ENCODE measurements around the gene DRC7.

Gene DRC7

DNA sequence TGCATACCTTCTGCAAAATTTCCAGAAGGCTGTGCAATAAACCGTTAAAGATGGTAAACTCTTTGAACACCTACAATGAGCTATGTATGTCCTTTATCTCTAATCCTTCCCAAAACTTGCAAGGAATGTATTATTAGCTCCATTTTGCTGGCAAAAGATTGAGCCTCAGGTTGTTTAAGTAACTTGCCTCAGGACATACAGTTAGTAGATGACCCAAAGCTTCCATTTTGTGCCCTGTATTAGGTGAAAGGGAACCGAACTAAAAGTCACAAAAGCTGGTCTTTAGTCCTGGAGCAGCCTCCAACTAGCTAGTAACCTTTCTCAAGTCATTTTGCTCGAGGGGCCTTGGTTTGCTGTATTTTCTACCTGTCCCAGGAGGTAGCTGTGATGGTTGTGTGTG is 22.2 kb upstream of the DRC7 start:
- H3K27me3 ChIP-seq (replicated peaks; ENCODE audit: control insufficient read depth, insufficient read depth, low read length) = peaks cover 6% of the 10 kb centered on the region; the same call in 1 of the 2 replicates
- no peaks in the 10 kb centered on the region for H3K36me3 ChIP-seq (ENCODE audit: control insufficient read depth, insufficient read depth, low read length)
- H3K4me3 ChIP-seq (replicated peaks; ENCODE audit: low read depth, low read length) = no peak overlapping the region
- DNase-seq (ENCODE audit: extremely low read depth, insufficient read length) = no peak
- TF ChIP-seq, protein P1, sequence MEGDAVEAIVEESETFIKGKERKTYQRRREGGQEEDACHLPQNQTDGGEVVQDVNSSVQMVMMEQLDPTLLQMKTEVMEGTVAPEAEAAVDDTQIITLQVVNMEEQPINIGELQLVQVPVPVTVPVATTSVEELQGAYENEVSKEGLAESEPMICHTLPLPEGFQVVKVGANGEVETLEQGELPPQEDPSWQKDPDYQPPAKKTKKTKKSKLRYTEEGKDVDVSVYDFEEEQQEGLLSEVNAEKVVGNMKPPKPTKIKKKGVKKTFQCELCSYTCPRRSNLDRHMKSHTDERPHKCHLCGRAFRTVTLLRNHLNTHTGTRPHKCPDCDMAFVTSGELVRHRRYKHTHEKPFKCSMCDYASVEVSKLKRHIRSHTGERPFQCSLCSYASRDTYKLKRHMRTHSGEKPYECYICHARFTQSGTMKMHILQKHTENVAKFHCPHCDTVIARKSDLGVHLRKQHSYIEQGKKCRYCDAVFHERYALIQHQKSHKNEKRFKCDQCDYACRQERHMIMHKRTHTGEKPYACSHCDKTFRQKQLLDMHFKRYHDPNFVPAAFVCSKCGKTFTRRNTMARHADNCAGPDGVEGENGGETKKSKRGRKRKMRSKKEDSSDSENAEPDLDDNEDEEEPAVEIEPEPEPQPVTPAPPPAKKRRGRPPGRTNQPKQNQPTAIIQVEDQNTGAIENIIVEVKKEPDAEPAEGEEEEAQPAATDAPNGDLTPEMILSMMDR (IDR thresholded peaks at IDR 0.05; ENCODE audit: insufficient read depth, low read length, poor library complexity, severe bottlenecking) = no peak

DNA sequence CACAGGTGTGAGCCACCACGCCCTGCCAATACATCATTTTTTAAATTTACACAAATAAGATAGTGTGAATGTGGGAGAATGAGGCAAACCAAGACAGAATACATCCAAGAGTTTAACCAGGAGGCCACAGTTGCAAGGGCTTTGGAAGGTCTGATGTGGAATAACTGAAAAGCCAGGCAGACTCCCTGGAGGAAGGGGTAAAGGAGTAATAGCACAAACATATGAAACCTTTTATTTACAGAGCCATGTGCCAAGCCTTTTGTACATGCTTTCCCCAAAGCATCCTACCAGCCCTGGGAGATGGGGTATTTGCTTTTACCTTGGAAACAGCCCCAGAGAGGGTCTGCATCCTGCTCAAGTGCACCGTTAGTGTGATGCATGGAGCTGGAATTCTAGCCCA is 21.8 kb upstream of the DRC7 start:
- Histone ChIP-seq H3K4me3 (replicated peaks; ENCODE audit: low read depth, low read length) (no peak overlapping the region), H3K27me3 (replicated peaks; ENCODE audit: control insufficient read depth, insufficient read depth, low read length) (peaks cover 6% of the 10 kb centered on the region; the same call in 1 of the 2 replicates), H3K36me3 (ENCODE audit: control insufficient read depth, insufficient read depth, low read length) (no peaks in the 10 kb centered on the region)
- DNase-seq (ENCODE audit: extremely low read depth, insufficient read length) = no peak
- TF ChIP-seq, protein P1 (IDR thresholded peaks at IDR 0.05; ENCODE audit: insufficient read depth, low read length, poor library complexity, severe bottlenecking) = no peak

DNA sequence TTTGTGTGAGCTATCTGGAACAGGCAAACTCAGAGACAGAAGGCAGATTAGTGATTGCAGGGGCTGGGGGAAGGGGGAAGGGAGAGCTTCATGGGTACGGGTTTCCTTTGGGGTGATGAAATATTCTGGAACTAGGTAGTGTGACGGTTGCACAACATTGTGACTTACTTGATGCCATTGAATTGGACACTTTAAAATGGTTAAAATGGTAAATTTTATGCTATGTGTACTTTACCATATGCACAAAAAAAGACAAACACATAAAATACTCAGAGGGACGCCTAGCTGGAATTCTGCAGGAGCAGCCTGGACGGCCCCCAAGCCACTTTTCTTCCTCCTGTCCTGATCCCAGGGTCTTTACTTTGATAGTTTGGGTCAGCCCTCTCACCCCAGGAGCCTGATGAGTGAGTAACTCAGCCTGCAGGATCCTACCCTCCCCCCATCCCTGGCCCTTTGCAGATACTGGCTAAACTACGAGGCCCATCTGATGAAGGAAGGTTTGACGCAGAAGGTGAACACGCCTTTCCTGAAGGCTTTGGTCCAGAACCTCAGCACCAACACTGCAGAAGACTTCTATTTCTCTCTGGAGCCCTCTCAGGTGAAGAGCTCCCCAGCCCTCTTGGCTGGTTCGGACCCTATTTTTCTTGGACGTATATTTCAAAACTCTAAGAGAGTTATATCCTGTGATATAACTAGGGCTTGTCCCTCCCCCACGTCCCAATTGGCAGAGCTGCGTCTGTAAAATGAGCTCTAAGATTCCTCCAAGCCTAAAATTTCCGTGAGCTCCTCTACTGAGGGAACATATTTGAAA is 18.7 kb upstream of the DRC7 start:
- Histone ChIP-seq H3K4me3 (replicated peaks; ENCODE audit: low read depth, low read length) (no peak overlapping the region), H3K27me3 (replicated peaks; ENCODE audit: control insufficient read depth, insufficient read depth, low read length) (peaks cover 4% of the 10 kb centered on the region), H3K36me3 (ENCODE audit: control insufficient read depth, insufficient read depth, low read length) (no peaks in the 10 kb centered on the region)
- TF ChIP-seq, protein P1 (IDR thresholded peaks at IDR 0.05; ENCODE audit: insufficient read depth, low read length, poor library complexity, severe bottlenecking) = no peak
- no peak for DNase-seq (ENCODE audit: extremely low read depth, insufficient read length)

DNA sequence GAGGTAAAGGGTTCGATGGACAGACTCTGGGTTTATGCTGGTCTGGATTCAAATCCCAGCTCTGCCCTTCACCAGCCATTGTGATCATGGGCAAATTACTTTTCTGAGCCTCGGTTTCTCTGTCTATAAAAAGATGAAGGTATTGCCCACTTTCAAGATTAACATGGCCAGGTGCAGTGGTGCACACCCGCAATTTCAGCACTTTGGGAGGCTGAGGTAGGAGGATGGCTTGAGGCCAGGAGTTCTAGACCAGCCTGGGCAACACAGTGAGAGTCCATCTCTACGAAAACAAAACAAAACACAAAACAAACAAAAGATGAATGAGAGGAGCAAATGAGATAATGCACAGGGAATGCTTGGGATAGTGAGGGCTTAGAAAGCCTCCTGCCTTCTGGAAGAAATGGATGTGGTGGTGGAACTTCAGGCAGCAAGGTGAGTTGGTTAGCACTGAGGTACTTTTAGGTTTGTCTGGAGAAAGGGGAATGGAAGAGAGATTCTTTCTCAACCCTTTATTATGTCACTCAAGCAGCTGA is 18.0 kb upstream of the DRC7 start:
- TF ChIP-seq, protein P1 (IDR thresholded peaks at IDR 0.05; ENCODE audit: insufficient read depth, low read length, poor library complexity, severe bottlenecking) = no peak
- no peak for DNase-seq (ENCODE audit: extremely low read depth, insufficient read length)
- no peak overlapping the region for H3K4me3 ChIP-seq (replicated peaks; ENCODE audit: low read depth, low read length)
- H3K27me3 ChIP-seq (replicated peaks; ENCODE audit: control insufficient read depth, insufficient read depth, low read length) = peaks cover 4% of the 10 kb centered on the region
- no peaks in the 10 kb centered on the region for H3K36me3 ChIP-seq (ENCODE audit: control insufficient read depth, insufficient read depth, low read length)

DNA sequence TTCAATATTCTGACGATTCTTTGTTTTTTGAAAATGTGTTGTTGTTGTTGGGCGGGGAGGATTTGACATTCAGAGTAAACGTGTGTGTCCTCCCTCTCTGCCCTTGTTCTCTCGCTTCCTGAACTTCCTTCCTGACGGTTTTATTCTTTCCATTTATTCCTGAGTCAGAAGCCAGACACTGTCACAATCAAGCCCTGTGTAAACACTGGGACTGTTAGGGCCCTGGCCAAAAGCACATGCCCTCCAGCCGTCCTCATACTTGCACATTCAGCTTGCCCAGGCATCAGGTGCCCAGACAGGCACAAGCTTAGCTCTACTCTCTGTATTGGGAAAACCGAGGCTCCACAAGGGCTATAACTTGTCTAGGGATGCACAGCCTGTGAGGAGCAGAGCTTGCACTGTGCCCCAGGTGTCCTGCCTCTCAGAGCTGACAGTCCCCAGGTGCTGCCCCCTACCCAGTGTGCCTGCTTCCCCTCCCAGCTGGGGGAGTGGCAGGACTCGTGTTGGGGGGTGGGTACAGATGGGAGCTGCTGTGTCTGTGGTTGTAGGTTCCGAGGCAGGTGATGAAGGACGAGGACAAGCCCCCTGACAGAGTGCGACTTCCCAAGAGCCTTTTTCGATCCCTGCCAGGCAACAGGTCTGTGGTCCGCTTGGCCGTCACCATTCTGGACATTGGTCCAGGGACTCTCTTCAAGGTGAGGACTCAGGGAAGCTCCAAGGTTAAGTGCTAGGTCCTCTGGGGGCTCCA is 16.8 kb upstream of the DRC7 start:
- Histone ChIP-seq H3K36me3 (ENCODE audit: control insufficient read depth, insufficient read depth, low read length) (no peaks in the 10 kb centered on the region), H3K4me3 (replicated peaks; ENCODE audit: low read depth, low read length) (no peak overlapping the region), H3K27me3 (replicated peaks; ENCODE audit: control insufficient read depth, insufficient read depth, low read length) (peaks cover 4% of the 10 kb centered on the region)
- DNase-seq (ENCODE audit: extremely low read depth, insufficient read length) = no peak
- TF ChIP-seq, protein P1 (IDR thresholded peaks at IDR 0.05; ENCODE audit: insufficient read depth, low read length, poor library complexity, severe bottlenecking) = no peak
